SU-DHL-6 (cell line): ENCODE data around the gene MEGF6.

Experiments used
- CTCF ChIP-seq: fragments of 200-600 bp; sonication (generic); IDR thresholded peaks from one replicate; pipeline ENCODE4 v1.5.1; 2017; ENCODE audit warnings: antibody characterized with exemption, mild to moderate bottlenecking, low read length, moderate library complexity; ENCODE audit not compliant: insufficient read depth, poor library complexity, severe bottlenecking
- EZH2phosphoT487 ChIP-seq: fragments of 200-600 bp; sonication (generic), shearing (Covaris generic); conservative IDR thresholded peaks from 2 replicates; pipeline ENCODE4 v1.6.1; 2018; ENCODE audit warnings: mild to moderate bottlenecking, antibody characterized with exemption, low read length, moderate library complexity, mixed read lengths

GRCh38 chr1:3465091-3465934 lies 146.0 kb downstream of the MEGF6 start:
- TF ChIP-seq CTCF (no peak), EZH2phosphoT487 (no peak)
